ENCODE data around the gene MED4. TPM values are rescaled to one million over a fixed set of nuclear protein-coding genes. Genes with fewer than 3 reads are reported as not detected.

MED4 gene
- total RNA-seq, 1 experiment from 2014 or later, result 50.6 TPM

DNA sequence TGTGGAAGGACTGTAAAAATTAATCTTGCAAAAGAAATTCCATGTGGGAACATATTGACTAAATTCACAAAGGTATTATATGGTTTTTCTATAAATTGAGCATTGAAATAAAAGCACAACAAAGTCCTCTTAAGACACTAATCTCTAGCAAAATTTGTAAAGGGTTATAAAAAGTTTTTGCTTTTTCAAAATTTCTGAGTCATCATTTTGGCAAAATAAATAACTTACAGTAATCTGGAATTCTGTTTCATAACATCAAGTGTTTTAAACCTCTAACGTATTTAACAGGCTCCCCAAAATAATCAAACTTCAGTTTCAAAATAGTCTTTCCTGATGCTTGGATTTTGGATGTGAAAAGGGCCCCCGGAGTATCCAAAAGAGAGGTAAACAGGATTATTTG, 26.0 kb downstream of the MED4 start:
- H3K14ac ChIP-seq (ENCODE audit: insufficient read depth, low read length), result no peak overlapping the region
- H4K20me1 ChIP-seq (ENCODE audit: control insufficient read depth, insufficient read depth, insufficient read length), result no peaks in the 10 kb centered on the region
- no peak overlapping the region for H3K18ac ChIP-seq (ENCODE audit: insufficient read length, low read depth, low read length)
- no peak overlapping the region for H2BK120ac ChIP-seq (ENCODE audit: low read depth, low read length, poor library complexity, severe bottlenecking)
- H3K27me3 Mint-ChIP-seq (ENCODE audit: low read depth), result no peaks in the 10 kb centered on the region
- no peak overlapping the region for H4K5ac ChIP-seq (ENCODE audit: insufficient read length, low read depth, low read length)
- H3K27me3 ChIP-seq (ENCODE audit: insufficient read depth, low read length), result no peaks in the 10 kb centered on the region
- no peak overlapping the region for H3K9ac ChIP-seq (ENCODE audit: extremely low read depth, insufficient read length, low read length)
- no peak overlapping the region for H3K23ac ChIP-seq (ENCODE audit: insufficient read length, low read depth, low read length)
- H3K56ac ChIP-seq (ENCODE audit: insufficient read length, low read depth, low read length), result no peak overlapping the region
- no peak overlapping the region for H2BK12ac ChIP-seq (ENCODE audit: insufficient read length, low read depth, low read length)
- no peak overlapping the region for H3K27ac ChIP-seq (ENCODE audit: insufficient read length, low read depth, low read length)
- H4K91ac ChIP-seq (ENCODE audit: insufficient read length, low read depth, low read length), result no peak overlapping the region
- no CpG with 5 or more reads among the region's 2 CpGs for WGBS (ENCODE audit: extremely low coverage, insufficient read length, low lambda C conversion rate)
- no peak overlapping the region for H3K4ac ChIP-seq (ENCODE audit: low read depth, low read length)
- H3K4me2 ChIP-seq (ENCODE audit: insufficient read depth, insufficient read length, low read length), result no peak overlapping the region
- H3K79me1 ChIP-seq (ENCODE audit: insufficient read depth, low read depth, low read length, poor library complexity, severe bottlenecking), result no peaks in the 10 kb centered on the region
- H3K4me1 Mint-ChIP-seq, result no peaks in the 10 kb centered on the region
- no peak overlapping the region for H2BK15ac ChIP-seq (ENCODE audit: low read depth, low read length)
- H3K9me3 Mint-ChIP-seq, result peaks cover 57 to 68% of the 10 kb centered on the region in 2 experiments
- H2AK5ac ChIP-seq (ENCODE audit: insufficient read length, low read length), result no peak overlapping the region
- H3K4me1 ChIP-seq (ENCODE audit: insufficient read depth, low read length), result no peaks in the 10 kb centered on the region
- peaks cover 77 to 96% (median 88%) of the 10 kb centered on the region in 3 experiments for H3K36me3 Mint-ChIP-seq (ENCODE audit: insufficient read depth in 1 of 3, low read depth in 3 of 3)
- no peaks in the 10 kb centered on the region for H3K79me2 ChIP-seq (ENCODE audit: insufficient read depth, low read length)
- H3K27ac Mint-ChIP-seq, result no peak overlapping the region
- TF ChIP-seq, protein P1, sequence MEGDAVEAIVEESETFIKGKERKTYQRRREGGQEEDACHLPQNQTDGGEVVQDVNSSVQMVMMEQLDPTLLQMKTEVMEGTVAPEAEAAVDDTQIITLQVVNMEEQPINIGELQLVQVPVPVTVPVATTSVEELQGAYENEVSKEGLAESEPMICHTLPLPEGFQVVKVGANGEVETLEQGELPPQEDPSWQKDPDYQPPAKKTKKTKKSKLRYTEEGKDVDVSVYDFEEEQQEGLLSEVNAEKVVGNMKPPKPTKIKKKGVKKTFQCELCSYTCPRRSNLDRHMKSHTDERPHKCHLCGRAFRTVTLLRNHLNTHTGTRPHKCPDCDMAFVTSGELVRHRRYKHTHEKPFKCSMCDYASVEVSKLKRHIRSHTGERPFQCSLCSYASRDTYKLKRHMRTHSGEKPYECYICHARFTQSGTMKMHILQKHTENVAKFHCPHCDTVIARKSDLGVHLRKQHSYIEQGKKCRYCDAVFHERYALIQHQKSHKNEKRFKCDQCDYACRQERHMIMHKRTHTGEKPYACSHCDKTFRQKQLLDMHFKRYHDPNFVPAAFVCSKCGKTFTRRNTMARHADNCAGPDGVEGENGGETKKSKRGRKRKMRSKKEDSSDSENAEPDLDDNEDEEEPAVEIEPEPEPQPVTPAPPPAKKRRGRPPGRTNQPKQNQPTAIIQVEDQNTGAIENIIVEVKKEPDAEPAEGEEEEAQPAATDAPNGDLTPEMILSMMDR (conservative IDR thresholded peaks at IDR 0.05), result no peak
- no peak overlapping the region for H2BK20ac ChIP-seq (ENCODE audit: low read depth, low read length, poor library complexity, severe bottlenecking)
- H3K9me3 ChIP-seq (ENCODE audit: control insufficient read depth, low read depth, low read length), result peaks cover 74% of the 10 kb centered on the region
- H4K8ac ChIP-seq (replicated peaks; ENCODE audit: insufficient read length, low read depth, low read length), result no peak overlapping the region
- H3K23me2 ChIP-seq (ENCODE audit: insufficient read length, low read depth, low read length, poor library complexity, severe bottlenecking), result no peaks in the 10 kb centered on the region
- no peak overlapping the region for H3K4me3 Mint-ChIP-seq
- no peak overlapping the region for H3T11ph ChIP-seq (ENCODE audit: low read length)
- H2BK5ac ChIP-seq (ENCODE audit: insufficient read length, low read length), result no peak overlapping the region
- H2AFZ ChIP-seq (ENCODE audit: low read length), result no peak overlapping the region
- no peak for DNase-seq
